CD4-positive, alpha-beta T cell treated with Interleukin-4 for 1 hour (primary cell): ENCODE measurements around the gene PAXX.

ENCODE experiments used
- DNase-seq, 2 donors: peaks; one replicate each; pipeline ENCODE4 v3.0.0-alpha.2; 2020 to 2022

The PAXX gene

GRCh38 chr9:136968333-136969127, 23.7 kb upstream of the PAXX start:
- DNase-seq, result no peak

GRCh38 chr9:136969150-136969549, 23.1 kb upstream of the PAXX start:
- no peak for DNase-seq

GRCh38 chr9:136969774-136970173, 22.4 kb upstream of the PAXX start:
- no peak for DNase-seq

- no peak for DNase-seq
Observed at GRCh38 chr9:136970361-136970760, 21.9 kb upstream of the PAXX start.

GRCh38 chr9:136971746-136972145, 20.5 kb upstream of the PAXX start:
- DNase-seq, result no peak

GRCh38 chr9:136972335-136972734, 19.9 kb upstream of the PAXX start:
- no peak for DNase-seq

- no peak for DNase-seq
Observed at GRCh38 chr9:136972743-136973142, 19.5 kb upstream of the PAXX start.

GRCh38 chr9:136973618-136974617, 18.3 kb upstream of the PAXX start:
- no peak for DNase-seq

- DNase-seq, result no peak
Observed at GRCh38 chr9:136974817-136975535, 17.2 kb upstream of the PAXX start.

GRCh38 chr9:136975644-136976043, 16.6 kb upstream of the PAXX start:
- peak; percentile 41 to 42 for DNase-seq

GRCh38 chr9:136977223-136977622, 15.0 kb upstream of the PAXX start, which contains the start of gene PTGDS:
Gene PTGDS, plus strand, starts transcription at chr9:136977504. Its CDS starts 75 bp downstream, at chr9:136977579.
- DNase-seq, result no peak

- no peak for DNase-seq
Observed at GRCh38 chr9:136977649-136978072, 14.6 kb upstream of the PAXX start.

GRCh38 chr9:136978073-136978864, 14.0 kb upstream of the PAXX start:
- DNase-seq, result peak; percentile 70 to 75

- no peak for DNase-seq
Observed at GRCh38 chr9:136978865-136979544, 13.2 kb upstream of the PAXX start.

- DNase-seq, result no peak
Observed at GRCh38 chr9:136979769-136980587, 12.2 kb upstream of the PAXX start.

GRCh38 chr9:136980669-136981478, 11.3 kb upstream of the PAXX start:
- no peak for DNase-seq

GRCh38 chr9:136981588-136982231, 10.5 kb upstream of the PAXX start:
- no peak for DNase-seq

GRCh38 chr9:136982232-136983051, 9.8 kb upstream of the PAXX start, which contains the start of gene LCNL1:
Gene LCNL1, plus strand, starts transcription at chr9:136982993. Its CDS starts 594 bp downstream, at chr9:136983587.
- no peak for DNase-seq
